MM.1S (cell line): ENCODE results near the gene RHBDD1.

Experiments
- CTCF ChIP-seq: fragments of 300-600 bp; sonication (generic); IDR thresholded peaks from 2 replicates; pipeline ENCODE4 v1.5.1; 2016; ENCODE audit warnings: antibody characterized with exemption, low read length, mixed read lengths
- EZH2 ChIP-seq: fragments of 300-600 bp; sonication (generic); optimal IDR thresholded peaks from 2 replicates; pipeline ENCODE3; 2017; ENCODE audit warnings: low read depth, mild to moderate bottlenecking, antibody characterized with exemption, low read length, mixed read lengths
- EZH2phosphoT487 ChIP-seq: fragments of 300-600 bp; sonication (generic); IDR thresholded peaks from 2 replicates; pipeline ENCODE4 v1.6.1; 2018; ENCODE audit warnings: antibody characterized with exemption, low read length

GRCh38 chr2:226839161-226839560 is 3.3 kb downstream of the RHBDD1 start:
- TF ChIP-seq CTCF = no peak
- no peak for TF ChIP-seq EZH2
- TF ChIP-seq EZH2phosphoT487 = no peak
